Measurements from ENCODE around the gene SLC39A3. TPM values are rescaled to one million over a fixed set of nuclear protein-coding genes. Genes with fewer than 3 reads are reported as not detected.
A peak's percentile ranks its signal among the peaks of the same experiment; 100 is the strongest.

Gene SLC39A3
- total RNA-seq, 1 donor = 33.7 TPM

DNA sequence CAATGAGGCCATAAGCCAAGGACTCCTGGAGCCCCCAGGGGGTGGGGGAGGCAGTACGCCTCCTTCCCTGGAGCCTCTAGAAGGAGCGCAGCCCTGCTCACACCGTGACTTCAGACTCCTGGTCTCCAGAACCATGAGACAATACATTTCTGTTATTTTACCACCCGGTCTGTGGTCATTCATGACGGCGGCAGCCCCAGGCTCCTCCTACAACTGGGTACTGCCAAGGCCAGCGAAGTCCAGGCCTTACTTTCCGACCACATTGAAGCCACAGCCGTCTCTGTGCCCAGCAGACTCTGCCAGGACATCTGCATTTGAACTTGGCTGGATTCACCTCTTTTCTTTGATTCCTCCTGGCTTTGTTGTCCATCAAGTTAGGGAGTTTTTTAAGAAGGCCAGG, 47.9 kb downstream of the SLC39A3 start:
- no peaks in the 10 kb centered on the region for H3K79me2 ChIP-seq (ENCODE audit: insufficient read depth, low read length)
- no peaks in the 10 kb centered on the region for H4K20me1 ChIP-seq (ENCODE audit: insufficient read depth, low read length)
- H3K36me3 ChIP-seq (ENCODE audit: insufficient read depth, low read length) = no peaks in the 10 kb centered on the region
- no peak overlapping the region for H3K4me2 ChIP-seq (ENCODE audit: insufficient read depth, low read length)
- H3K4me3 ChIP-seq (ENCODE audit: insufficient read depth, low read length) = no peak overlapping the region
- no peaks in the 10 kb centered on the region for H3K27me3 ChIP-seq (ENCODE audit: insufficient read depth, low read length)
- H3K27ac ChIP-seq (ENCODE audit: low read depth, low read length) = no peak overlapping the region
- no peak for DNase-seq (ENCODE audit: insufficient read length, low spot score, missing footprints)
- H3K9me3 ChIP-seq (ENCODE audit: low read depth, low read length) = no peaks in the 10 kb centered on the region
- no peak overlapping the region for H2AFZ ChIP-seq (ENCODE audit: low read length)
- no peaks in the 10 kb centered on the region for H3K4me1 ChIP-seq (ENCODE audit: insufficient read depth, low read length)
- TF ChIP-seq, protein P1, sequence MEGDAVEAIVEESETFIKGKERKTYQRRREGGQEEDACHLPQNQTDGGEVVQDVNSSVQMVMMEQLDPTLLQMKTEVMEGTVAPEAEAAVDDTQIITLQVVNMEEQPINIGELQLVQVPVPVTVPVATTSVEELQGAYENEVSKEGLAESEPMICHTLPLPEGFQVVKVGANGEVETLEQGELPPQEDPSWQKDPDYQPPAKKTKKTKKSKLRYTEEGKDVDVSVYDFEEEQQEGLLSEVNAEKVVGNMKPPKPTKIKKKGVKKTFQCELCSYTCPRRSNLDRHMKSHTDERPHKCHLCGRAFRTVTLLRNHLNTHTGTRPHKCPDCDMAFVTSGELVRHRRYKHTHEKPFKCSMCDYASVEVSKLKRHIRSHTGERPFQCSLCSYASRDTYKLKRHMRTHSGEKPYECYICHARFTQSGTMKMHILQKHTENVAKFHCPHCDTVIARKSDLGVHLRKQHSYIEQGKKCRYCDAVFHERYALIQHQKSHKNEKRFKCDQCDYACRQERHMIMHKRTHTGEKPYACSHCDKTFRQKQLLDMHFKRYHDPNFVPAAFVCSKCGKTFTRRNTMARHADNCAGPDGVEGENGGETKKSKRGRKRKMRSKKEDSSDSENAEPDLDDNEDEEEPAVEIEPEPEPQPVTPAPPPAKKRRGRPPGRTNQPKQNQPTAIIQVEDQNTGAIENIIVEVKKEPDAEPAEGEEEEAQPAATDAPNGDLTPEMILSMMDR (IDR thresholded peaks at IDR 0.05; ENCODE audit: extremely low read depth, low read depth, low read length) = no peak

DNA sequence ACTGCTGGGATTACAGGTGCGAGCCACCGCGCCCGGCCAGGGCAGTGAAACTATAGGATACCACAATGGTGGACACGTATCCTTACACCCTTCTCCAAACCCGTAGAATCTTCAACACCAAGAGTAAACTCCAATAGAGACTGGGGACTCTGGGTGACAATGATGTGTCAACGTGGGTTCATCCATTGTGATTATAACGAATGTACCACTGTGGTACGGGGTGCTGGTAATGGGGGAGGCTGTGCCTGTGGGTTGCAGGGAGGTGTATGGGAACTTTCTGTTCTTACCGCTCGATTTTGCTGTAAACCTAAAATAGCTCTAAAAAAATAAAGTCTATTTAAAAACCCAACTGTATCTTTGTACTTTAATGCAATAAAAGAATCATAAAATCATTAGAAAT, 49.0 kb downstream of the SLC39A3 start:
- peak; percentile 67 for DNase-seq (ENCODE audit: insufficient read length, low spot score, missing footprints)
- TF ChIP-seq, protein P1 (IDR thresholded peaks at IDR 0.05; ENCODE audit: extremely low read depth, low read depth, low read length) = no peak
- H3K9me3 ChIP-seq (ENCODE audit: low read depth, low read length) = no peaks in the 10 kb centered on the region

DNA sequence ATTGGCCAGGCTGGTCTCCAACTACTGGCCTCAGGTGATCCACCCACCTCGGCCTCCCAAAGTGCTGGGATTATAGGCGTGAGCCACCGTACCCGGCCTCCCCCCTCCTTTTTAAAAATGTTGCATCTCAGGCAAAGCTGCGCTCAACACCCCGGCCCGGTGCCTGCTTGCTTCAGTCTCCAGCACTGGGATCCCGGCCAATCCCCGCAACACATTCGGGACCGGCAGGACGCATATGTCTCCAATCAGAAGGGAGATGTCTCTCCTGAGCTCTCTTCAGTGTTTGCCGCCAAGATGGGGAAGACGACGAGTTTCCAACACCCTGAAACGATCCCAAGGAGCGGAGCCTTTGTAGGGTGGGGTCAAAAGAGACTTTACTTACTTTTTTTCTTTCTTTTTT, 53.5 kb downstream of the SLC39A3 start:
- H3K9me3 ChIP-seq (ENCODE audit: low read depth, low read length) = no peaks in the 10 kb centered on the region
- H2AFZ ChIP-seq (ENCODE audit: low read length) = no peak overlapping the region
- H3K27ac ChIP-seq (ENCODE audit: low read depth, low read length) = no peak overlapping the region
- TF ChIP-seq, protein P1 (IDR thresholded peaks at IDR 0.05; ENCODE audit: extremely low read depth, low read depth, low read length) = no peak
- H3K36me3 ChIP-seq (ENCODE audit: insufficient read depth, low read length) = no peaks in the 10 kb centered on the region
- no peaks in the 10 kb centered on the region for H3K79me2 ChIP-seq (ENCODE audit: insufficient read depth, low read length)
- H3K4me1 ChIP-seq (ENCODE audit: insufficient read depth, low read length) = no peaks in the 10 kb centered on the region
- no peaks in the 10 kb centered on the region for H4K20me1 ChIP-seq (ENCODE audit: insufficient read depth, low read length)
- H3K27me3 ChIP-seq (ENCODE audit: insufficient read depth, low read length) = no peaks in the 10 kb centered on the region
- no peak overlapping the region for H3K4me2 ChIP-seq (ENCODE audit: insufficient read depth, low read length)
- DNase-seq (ENCODE audit: insufficient read length, low spot score, missing footprints) = peak; percentile 36
- H3K4me3 ChIP-seq (ENCODE audit: insufficient read depth, low read length) = no peak overlapping the region

More for the DNA sequence above, 49.0 kb downstream of the SLC39A3 start:
- Histone ChIP-seq H3K27ac (ENCODE audit: low read depth, low read length) (no peak overlapping the region), H3K4me2 (ENCODE audit: insufficient read depth, low read length) (no peak overlapping the region), H3K4me3 (ENCODE audit: insufficient read depth, low read length) (no peak overlapping the region), H3K27me3 (ENCODE audit: insufficient read depth, low read length) (no peaks in the 10 kb centered on the region), H3K79me2 (ENCODE audit: insufficient read depth, low read length) (no peaks in the 10 kb centered on the region), H2AFZ (ENCODE audit: low read length) (no peak overlapping the region), H3K36me3 (ENCODE audit: insufficient read depth, low read length) (no peaks in the 10 kb centered on the region), H3K4me1 (ENCODE audit: insufficient read depth, low read length) (no peaks in the 10 kb centered on the region), H4K20me1 (ENCODE audit: insufficient read depth, low read length) (no peaks in the 10 kb centered on the region)

DNA sequence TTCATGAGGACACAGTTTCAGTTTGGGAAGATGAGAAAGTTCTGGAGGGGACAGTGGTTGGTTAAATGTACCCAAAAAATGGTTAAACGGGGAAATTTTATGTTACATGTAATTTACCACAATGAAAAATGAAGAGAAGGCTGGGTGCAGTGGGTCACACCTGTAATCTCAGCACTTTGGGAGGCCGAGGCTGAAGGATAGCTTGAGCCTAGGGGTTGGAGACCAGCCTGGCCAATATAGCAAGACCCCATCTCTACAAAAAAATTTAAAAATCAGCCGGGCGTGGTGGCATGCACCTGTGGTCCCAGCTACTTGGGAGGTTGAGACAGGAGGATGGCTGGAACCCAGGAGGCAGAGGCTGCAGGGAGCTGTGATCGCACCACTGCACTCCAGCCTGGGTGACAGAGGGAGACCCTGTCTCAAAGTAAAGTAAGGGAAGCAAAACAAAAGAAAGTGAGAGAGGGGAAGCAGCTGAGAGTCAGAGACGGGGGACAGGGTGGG, 54.6 kb downstream of the SLC39A3 start:
- H2AFZ ChIP-seq (ENCODE audit: low read length) = no peak overlapping the region
- no peaks in the 10 kb centered on the region for H3K27me3 ChIP-seq (ENCODE audit: insufficient read depth, low read length)
- H3K36me3 ChIP-seq (ENCODE audit: insufficient read depth, low read length) = no peaks in the 10 kb centered on the region
- no peak for DNase-seq (ENCODE audit: insufficient read length, low spot score, missing footprints)
- H4K20me1 ChIP-seq (ENCODE audit: insufficient read depth, low read length) = no peaks in the 10 kb centered on the region
- H3K9me3 ChIP-seq (ENCODE audit: low read depth, low read length) = no peaks in the 10 kb centered on the region
- no peak overlapping the region for H3K4me2 ChIP-seq (ENCODE audit: insufficient read depth, low read length)
- no peaks in the 10 kb centered on the region for H3K4me1 ChIP-seq (ENCODE audit: insufficient read depth, low read length)
- H3K79me2 ChIP-seq (ENCODE audit: insufficient read depth, low read length) = no peaks in the 10 kb centered on the region
- no peak overlapping the region for H3K4me3 ChIP-seq (ENCODE audit: insufficient read depth, low read length)
- TF ChIP-seq, protein P1 (IDR thresholded peaks at IDR 0.05; ENCODE audit: extremely low read depth, low read depth, low read length) = no peak
- no peak overlapping the region for H3K27ac ChIP-seq (ENCODE audit: low read depth, low read length)

Measured in osteoblast (primary cell).